Endothelial cell of umbilical vein (primary cell): Measurements from ENCODE around the gene CELSR2. TPM values are rescaled to one million over a fixed set of nuclear protein-coding genes. Genes with fewer than 3 reads are reported as not detected.
"Not testable (repeated sequence)": the region's sequence is repeated elsewhere in the genome, so short reads cannot be mapped to it uniquely, and the experiment has no call there.

ENCODE experiments used
- BruUV-seq: library from RNA; stranded (reverse); fragments of 400-500 nt; replicated peaks from 2 replicates; lab custom pipeline; 2021; lab: Mats Ljungman, UMichigan
- CTCF ChIA-PET: fragments of 300-600, 350-600 bp; sonication (Branson Sonifier 250); formaldehyde crosslinking; loops from one replicate; lab custom pipeline; 2021; ENCODE audit warnings: antibody characterized with exemption, inconsistent platforms; lab: Charles Lee
- POLR2A ChIA-PET: fragments of 300-600, 350-600 bp; sonication (Branson Sonifier 250); formaldehyde crosslinking; loops from one replicate; lab custom pipeline; 2021; ENCODE audit warnings: antibody characterized with exemption, inconsistent platforms; lab: Charles Lee
- DNase-seq: peaks from one replicate; pipeline ENCODE4 v3.0.0-alpha.2; 2011; ENCODE audit warnings: low read depth, low spot score
- FAIRE-seq: peaks from 2 replicates; lab custom pipeline; 2011; peaks lifted over from hg19 to GRCh38; lab: Jason Lieb, UNC
- H2AFZ ChIP-seq: 2 replicates; pipeline ENCODE4 v1.6.0; 2012; ENCODE audit warnings: low read depth, low read length, control low read depth, inconsistent platforms
- H3K27ac ChIP-seq: 2 replicates; pipeline ENCODE4 v1.5.1; 2011; ENCODE audit warnings: low read depth, mild to moderate bottlenecking, control low read depth, low read length, moderate library complexity; ENCODE audit not compliant: insufficient read depth
- H3K27me3 ChIP-seq, 2 experiments: 2 replicates each; pipeline versions ENCODE4 v1.6.0 to v1.6.1; 2011; ENCODE audit warnings: low read length in 2 of 2, mixed read lengths in 1 of 2; ENCODE audit not compliant: control insufficient read depth in 2 of 2, insufficient read depth in 2 of 2
- H3K36me3 ChIP-seq, 2 experiments: 2 replicates in 1 of 2; 3 replicates in 1 of 2; pipeline ENCODE4 v1.5.1; 2011; ENCODE audit warnings: low read length in 2 of 2, mild to moderate bottlenecking in 1 of 2, moderate library complexity in 1 of 2; ENCODE audit not compliant: control insufficient read depth in 2 of 2, insufficient read depth in 2 of 2; ENCODE audit errors: extremely low read depth in 1 of 2
- H3K4me1 ChIP-seq: 3 replicates; pipeline ENCODE4 v1.5.1; 2011; ENCODE audit warnings: mild to moderate bottlenecking, low read length; ENCODE audit not compliant: control insufficient read depth, insufficient read depth; ENCODE audit errors: extremely low read depth
- H3K4me2 ChIP-seq: 2 replicates; pipeline ENCODE4 v1.6.1; 2011; ENCODE audit warnings: low read length, control low read depth, mixed read lengths; ENCODE audit not compliant: insufficient read depth
- H3K4me3 ChIP-seq, 3 experiments: fragments of 200-600 bp in 1 of 3; sonication (generic), shearing (Covaris generic) in 1 of 3; replicated peaks in 1 of 3; 2 replicates each; pipeline ENCODE4 v1.5.1; 2011 to 2016; ENCODE audit warnings: control low read depth in 3 of 3, low read length in 3 of 3, mild to moderate bottlenecking in 2 of 3, inconsistent platforms in 1 of 3, low read depth in 1 of 3, moderate library complexity in 1 of 3; ENCODE audit not compliant: insufficient read depth in 1 of 3
- H3K79me2 ChIP-seq: 2 replicates; pipeline ENCODE4 v1.6.0; 2012; ENCODE audit warnings: low read length, inconsistent platforms; ENCODE audit not compliant: control insufficient read depth, insufficient read depth
- H3K9ac ChIP-seq: replicated peaks from 2 replicates; pipeline ENCODE3; 2011; ENCODE audit warnings: low read length, control low read depth; ENCODE audit not compliant: insufficient read depth; ENCODE audit errors: extremely low read depth
- H3K9me1 ChIP-seq: replicated peaks from 3 replicates; pipeline ENCODE4 v1.6.0; 2011; ENCODE audit warnings: mild to moderate bottlenecking, low read length; ENCODE audit not compliant: control insufficient read depth, insufficient read depth; ENCODE audit errors: extremely low read depth
- H3K9me3 ChIP-seq: replicated peaks from 2 replicates; pipeline ENCODE4 v1.5.1; 2012; ENCODE audit warnings: low read length, inconsistent platforms; ENCODE audit not compliant: control insufficient read depth, insufficient read depth
- H4K20me1 ChIP-seq: replicated peaks from 2 replicates; pipeline ENCODE3; 2011; ENCODE audit warnings: mild to moderate bottlenecking, low read length; ENCODE audit not compliant: control insufficient read depth, insufficient read depth; ENCODE audit errors: extremely low read depth
- CTCF ChIP-seq, 2 donors: IDR thresholded peaks; 1 replicate in 1 of 2; 2 replicates in 1 of 2; pipeline ENCODE4 v1.5.1; 2011; ENCODE audit warnings: low read length in 2 of 2, mild to moderate bottlenecking in 2 of 2, moderate library complexity in 2 of 2, control low read depth in 1 of 2, inconsistent platforms in 1 of 2, low read depth in 1 of 2; ENCODE audit not compliant: insufficient read depth in 1 of 2; ENCODE audit errors: extremely low read depth in 1 of 2
- FOS ChIP-seq: IDR thresholded peaks from 2 replicates; pipeline ENCODE4 v1.6.1; 2011; ENCODE audit warnings: mild to moderate bottlenecking, low read length, moderate library complexity, borderline replicate concordance; ENCODE audit not compliant: insufficient read depth
- GATA2 ChIP-seq: IDR thresholded peaks from 2 replicates; pipeline ENCODE4 v1.7.0; 2011; ENCODE audit warnings: low read depth, mild to moderate bottlenecking, moderate library complexity, mixed read lengths, low read length; ENCODE audit not compliant: insufficient read length, insufficient read depth
- MAX ChIP-seq: IDR thresholded peaks from 2 replicates; pipeline ENCODE4 v1.6.1; 2011; ENCODE audit not compliant: insufficient read depth, insufficient read length
- POLR2A ChIP-seq: IDR thresholded peaks from 2 replicates; pipeline ENCODE4 v1.6.1; 2012; ENCODE audit warnings: low read depth, mild to moderate bottlenecking, control low read depth, low read length
- POLR2AphosphoS5 ChIP-seq: IDR thresholded peaks from 2 replicates; pipeline ENCODE4 v1.6.1; 2012; ENCODE audit warnings: low read depth, mild to moderate bottlenecking, control low read depth, low read length, moderate library complexity; ENCODE audit not compliant: insufficient read depth
- dilution Hi-C: fragments of 300-500 bp; cut with MboI; formaldehyde crosslinking; loops from one replicate; pipeline ENCODE4 v1.15.0; 2019; ENCODE audit warnings: low sequenced_read_pairs; ENCODE audit not compliant: extremely low pct_ligation_motif_present
- intact Hi-C: fragments of 100-400 bp; cut with micrococcal nuclease; formaldehyde crosslinking; loops from one replicate; pipeline ENCODE4 v1.10.0; 2022
- polyA plus RNA-seq, 4 experiments: library from polyadenylated mRNA; depleted of rRNA in 3 of 4; stranded (reverse) in 3 of 4; unstranded in 1 of 4; fragments of >200 nt; gene quantifications; 2 replicates each; pipeline versions ENCODE4 v1.2.1 to v1.2.3, GENCODE V29; 2011 to 2012; ENCODE audit warnings: missing spikeins in 1 of 4
- total RNA-seq: library from RNA; stranded (reverse); gene quantifications from 2 replicates; pipeline ENCODE4 v1.2.3, GENCODE V29; 2021

The CELSR2 gene
- total and polyA plus RNA-seq, 2 donors (not counting 3 experiments of a cell fraction or from before 2014, with no cell fraction given), result 0.90 to 1.4 TPM

DNA sequence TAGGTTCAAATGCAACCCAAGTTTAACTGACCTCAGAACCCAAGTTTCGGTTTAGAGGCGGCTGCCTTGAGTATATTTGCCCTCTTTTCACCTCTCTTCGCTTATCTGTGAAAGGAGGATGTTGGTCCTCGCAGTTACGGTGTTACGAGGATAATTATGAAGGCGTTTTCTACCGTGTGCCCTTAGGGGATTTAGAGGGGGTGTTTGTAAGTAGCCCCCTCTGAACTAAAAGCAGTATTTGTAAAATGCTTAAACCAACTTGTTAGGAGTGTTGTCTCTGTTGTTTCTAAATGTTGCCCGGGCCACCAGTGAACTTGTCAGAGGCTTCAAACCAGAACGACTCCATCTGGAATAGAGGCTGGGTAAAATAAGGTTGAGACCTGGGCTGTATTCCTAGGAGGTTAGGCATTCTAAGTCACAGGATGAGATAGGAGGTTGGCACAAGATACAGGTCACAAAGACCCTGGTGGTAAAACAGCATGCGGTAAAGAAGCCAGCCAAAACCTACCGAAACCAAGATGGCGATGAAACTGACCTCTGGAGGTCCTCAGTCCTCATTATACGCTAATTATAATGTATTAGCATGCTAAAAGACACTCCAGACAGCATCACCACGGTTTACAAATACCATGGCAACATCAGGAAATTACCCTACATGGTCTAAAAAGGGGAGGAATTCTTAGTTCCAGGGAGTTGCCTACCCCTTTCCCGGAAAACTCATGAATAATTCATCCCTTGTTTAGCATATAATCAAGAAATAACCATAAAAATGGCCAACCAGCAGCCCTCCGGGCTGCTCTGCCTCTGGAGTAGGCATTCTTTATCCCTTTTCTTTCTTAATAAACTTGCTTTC is 34.6 kb downstream of the CELSR2 start:
- Histone ChIP-seq H3K4me2 (peak overlapping the region; percentile 99), H3K27ac (peak overlapping the region; percentile 22), H3K27me3 (no peaks in the 10 kb centered on the region), H4K20me1 (no peaks in the 10 kb centered on the region), H3K9ac (peak overlapping the region; percentile 46), H3K4me1 (peaks cover 22% of the 10 kb centered on the region), H2AFZ (peak overlapping the region; percentile 100), H3K9me1 (no peaks in the 10 kb centered on the region), H3K4me3 (peak overlapping the region; percentile 61 to 81 (median 71)), H3K79me2 (peaks cover 16% of the 10 kb centered on the region), H3K36me3 (no peaks in the 10 kb centered on the region), H3K9me3 (no peaks in the 10 kb centered on the region)
- dilution Hi-C loops, result no loop called here
- DNase-seq, result no peak
- intact Hi-C loops, result loop anchor here (1.0 kb wide), 2 partner anchors 40 to 113 kb away; partner anchors contain the start of gene SORT1
- FAIRE-seq, result no peak
- ChIA-PET CTCF (interaction anchor here (1.1 to 3.7 kb wide), 4 partner anchors 17 to 249 kb away, joined by 3 to 57 read pairs (median 4); partner anchors contain the start of gene SORT1), POLR2A (no interaction called here)
- BruUV-seq, result no TSS peak
- TF ChIP-seq CTCF (IDR thresholded peaks at IDR 0.05; ENCODE audit: extremely low read depth in 1 of 2, insufficient read depth in 1 of 2, low read depth in 1 of 2, low read length in 2 of 2) (no peak), MAX (no peak), FOS (no peak), POLR2A (no peak), GATA2 (no peak), POLR2AphosphoS5 (no peak)

DNA sequence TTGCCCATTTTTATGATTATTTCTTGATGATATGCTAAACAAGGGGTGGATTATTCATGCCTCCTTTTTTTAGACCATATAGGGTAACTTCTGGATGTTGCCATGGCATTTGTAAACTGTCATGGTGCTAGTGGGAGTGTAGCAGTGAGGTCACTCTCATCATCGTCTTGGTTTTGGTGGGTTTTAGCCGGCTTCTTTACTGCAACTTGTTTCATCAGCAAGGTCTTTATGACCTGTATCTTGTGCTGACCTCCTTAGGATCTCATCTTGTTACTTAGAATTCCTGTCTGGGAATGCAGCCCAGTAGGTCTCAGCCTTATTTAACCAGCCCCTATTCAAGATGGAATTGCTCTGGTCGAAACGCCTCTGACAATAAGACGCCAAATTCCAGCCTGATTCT is 37.4 kb downstream of the CELSR2 start:
- H3K4me2 ChIP-seq, H3K27ac ChIP-seq, H3K9me1 ChIP-seq, dilution Hi-C loops, DNase-seq, intact Hi-C loops, H3K9ac ChIP-seq, H3K4me3 ChIP-seq, H4K20me1 ChIP-seq, H3K27me3 ChIP-seq, POLR2A ChIA-PET, BruUV-seq, H3K36me3 ChIP-seq, FAIRE-seq, H2AFZ ChIP-seq, H3K9me3 ChIP-seq: not testable (repeated sequence)
- CTCF ChIA-PET, result interaction anchor here (1.0 kb wide), 1 partner anchor 26 kb away, joined by 3 read pairs; no protein-coding TSS in a partner anchor
- peaks cover 12% of the 10 kb centered on the region for H3K79me2 ChIP-seq
- H3K4me1 ChIP-seq, result peaks cover 18% of the 10 kb centered on the region
